Pancreas (tissue), 10 donors: ENCODE data around the gene WNT7A. TPM values are rescaled to one million over a fixed set of nuclear protein-coding genes. Genes with fewer than 3 reads are reported as not detected.
"Not testable (repeated sequence)": the region's sequence is repeated elsewhere in the genome, so short reads cannot be mapped to it uniquely, and the experiment has no call there.

ENCODE experiments used
- ATAC-seq, 4 donors: fragments of 200-7000 bp; cut with Tn5 transposase; one replicate each; pipeline versions ENCODE4 v1.8.0 to v1.9.1; 2020; ENCODE audit warnings: mild to moderate bottlenecking in 4 of 4, moderate library complexity in 4 of 4
- DNase-seq, 6 donors: peaks; one replicate each; pipeline ENCODE4 v3.0.0-alpha.2; 2020
- FAIRE-seq: peaks from 2 replicates; lab custom pipeline; 2012; peaks lifted over from hg19 to GRCh38; lab: Jason Lieb, UNC
- H3K27ac ChIP-seq, 4 donors: fragments of 200-600 bp; sonication (generic); 1 replicate in 3 of 4; 2 replicates in 1 of 4; pipeline versions ENCODE4 v1.5.0 to v1.8.0; 2020
- H3K27me3 ChIP-seq, 4 donors: fragments of 200-600 bp; one replicate each; pipeline ENCODE4 v1.8.0; 2021
- H3K36me3 ChIP-seq, 3 donors: fragments of 200-600 bp; sonication (generic) in 1 of 3; one replicate each; pipeline versions ENCODE4 v1.5.0 to v1.8.0; 2020 to 2021
- H3K4me1 ChIP-seq, 3 donors: fragments of 200-600 bp; one replicate each; pipeline ENCODE4 v1.8.0; 2021
- H3K4me3 ChIP-seq, 4 donors: fragments of 200-600 bp; sonication (generic) in 2 of 4; one replicate each; pipeline versions ENCODE4 v1.5.0 to v1.8.0; 2020 to 2021
- H3K9me3 ChIP-seq, 4 donors: fragments of 200-600 bp; one replicate each; pipeline ENCODE4 v1.8.0; 2021
- WGBS, 2 donors: extraction: QIAGEN DNeasy Blood & Tissue Kit; methylation state at CpG; one replicate each; pipeline ENCODE4 v1.1.7; 2013; 5-methylcytosine and 5-hydroxymethylcytosine counted together
- intact Hi-C, 3 donors: fragments of 100-400 bp; cut with DNase I; formaldehyde crosslinking; loops; one replicate each; pipeline versions ENCODE4 v1.11.1 to v1.14.2; 2022
- polyA plus RNA-seq, 2 donors: library from polyadenylated mRNA; stranded (reverse); fragments of 200-250 nt; gene quantifications; one replicate each; pipeline ENCODE4 v1.2.3, GENCODE V29; 2013
- total RNA-seq, 6 donors: library from RNA; stranded (reverse); fragmentation: NEBNext Ultra II Directional in 4 of 6; extraction: Animal tissue kit (Norgen Biotek cat#: 25700) in 4 of 6; gene quantifications; one replicate each; pipeline versions ENCODE4 v1.2.1 to v1.2.4, GENCODE V29; 2021 to 2023
- TF ChIP-seq, protein P1 (sequence below), 4 donors: fragments of 200-600 bp; sonication (generic) in 3 of 4; IDR thresholded peaks; one replicate each; pipeline versions ENCODE4 v1.5.0 to v1.8.0; 2021; ENCODE audit warnings: antibody characterized with exemption in 4 of 4
- donor health status: healthy with polysubstance abuse.
- donor health status: DM: no; HTN: no; CAD: no; lungs with moderate emphysema.
- donor health status: DM: no; HTN: no; CAD: no.
- donor health status: control.
- donor health status: control.
- donor health status: Bipolar disorder and iron deficiency.
- donor health status: DM: yes; HTN: yes; CAD: no.
- donor health status: DM: no; HTN: no; CAD: no.
- donor health status: DM: no; HTN: no; CAD: no.
- donor health status: DM: yes; HTN: yes; CAD: no.

WNT7A gene
- total RNA-seq (under 1 TPM in 5 of 6 donors, not detected in 1; 0.09 to 0.31 (median 0.09) TPM), polyA plus RNA-seq (under 1 TPM; 0.04 to 0.12 TPM)

DNA sequence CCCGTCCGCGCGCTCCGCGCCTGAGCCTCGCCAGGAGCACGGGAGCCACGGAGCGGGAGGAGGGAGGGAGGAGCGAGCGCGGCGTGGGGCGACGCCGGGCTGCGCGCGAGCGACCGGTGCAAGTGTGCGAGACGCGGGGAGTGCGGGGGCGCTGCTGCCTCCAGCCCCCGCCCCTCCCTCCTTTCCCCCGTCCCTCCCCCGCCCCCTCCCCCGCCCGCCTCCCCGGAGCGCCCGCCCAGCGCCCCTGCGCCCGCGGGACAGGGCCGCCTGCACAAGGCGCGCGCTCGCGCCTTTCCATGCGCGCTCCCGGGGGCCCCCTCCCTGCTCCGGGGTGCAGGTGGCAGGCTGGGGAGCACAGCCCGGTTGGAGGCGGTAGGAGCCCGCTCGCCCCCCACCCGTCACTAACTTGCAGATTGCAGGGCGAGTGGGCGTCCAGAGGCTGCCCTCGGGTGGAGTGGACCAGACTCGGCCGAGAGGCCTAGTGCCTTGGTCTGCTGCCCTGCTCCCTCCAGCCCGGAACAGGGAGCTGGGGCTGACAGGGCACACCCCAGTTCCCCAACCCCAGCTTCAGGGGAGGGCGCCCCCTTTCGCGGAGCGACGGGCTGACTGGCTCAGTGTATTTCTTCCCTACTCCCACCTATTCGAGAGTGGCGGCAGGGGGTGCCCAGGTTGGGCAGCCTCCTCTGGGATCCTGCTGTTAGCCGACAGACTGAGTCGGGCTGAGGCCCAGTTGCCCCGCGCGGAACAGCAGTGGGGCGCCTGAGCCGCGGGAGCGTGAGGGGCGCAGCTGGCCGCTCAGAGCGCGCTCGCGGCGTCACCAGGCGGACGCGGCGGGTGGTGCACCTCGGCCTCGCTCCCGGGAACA lies at the start of gene WNT7A:
WNT7A (minus strand) TSS at position 126 of the 865 bp plus-strand sequence. CDS start 255 bp downstream, outside the sequence.
- no peak for FAIRE-seq
- Histone ChIP-seq H3K4me3 (peak within 1 kb of the TSS in 3 of 4 donors; percentile 10 to 43 (median 20)), H3K4me1 (peaks cover 0 to 3% (median 0%) of the 10 kb centered on the region in 3 donors), H3K9me3 (no peaks in the 10 kb centered on the region), H3K36me3 (no peaks in the 10 kb centered on the region), H3K27me3 (peaks cover 0 to 5% (median 0%) of the 10 kb centered on the region in 4 donors), H3K27ac (no peak within 1 kb of the TSS)
- WGBS, 2 donors = 0 to 2% methylated on average over 36 to 83 of the region's 90 CpGs
- intact Hi-C loops = loop anchor here in 2 of 3 donors (5.0 to 10.0 kb wide), 3 partner anchors 215 to 385 kb away; no protein-coding TSS in a partner anchor
- peak in 3 of 6 donors; percentile 29 to 78 (median 76) for DNase-seq
- peak; percentile 64 to 76 (median 70) for ATAC-seq
- TF ChIP-seq, protein P1, sequence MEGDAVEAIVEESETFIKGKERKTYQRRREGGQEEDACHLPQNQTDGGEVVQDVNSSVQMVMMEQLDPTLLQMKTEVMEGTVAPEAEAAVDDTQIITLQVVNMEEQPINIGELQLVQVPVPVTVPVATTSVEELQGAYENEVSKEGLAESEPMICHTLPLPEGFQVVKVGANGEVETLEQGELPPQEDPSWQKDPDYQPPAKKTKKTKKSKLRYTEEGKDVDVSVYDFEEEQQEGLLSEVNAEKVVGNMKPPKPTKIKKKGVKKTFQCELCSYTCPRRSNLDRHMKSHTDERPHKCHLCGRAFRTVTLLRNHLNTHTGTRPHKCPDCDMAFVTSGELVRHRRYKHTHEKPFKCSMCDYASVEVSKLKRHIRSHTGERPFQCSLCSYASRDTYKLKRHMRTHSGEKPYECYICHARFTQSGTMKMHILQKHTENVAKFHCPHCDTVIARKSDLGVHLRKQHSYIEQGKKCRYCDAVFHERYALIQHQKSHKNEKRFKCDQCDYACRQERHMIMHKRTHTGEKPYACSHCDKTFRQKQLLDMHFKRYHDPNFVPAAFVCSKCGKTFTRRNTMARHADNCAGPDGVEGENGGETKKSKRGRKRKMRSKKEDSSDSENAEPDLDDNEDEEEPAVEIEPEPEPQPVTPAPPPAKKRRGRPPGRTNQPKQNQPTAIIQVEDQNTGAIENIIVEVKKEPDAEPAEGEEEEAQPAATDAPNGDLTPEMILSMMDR (IDR thresholded peaks at IDR 0.05) = peak; percentile 22 to 59 (median 44)

- H3K27ac ChIP-seq, H3K4me3 ChIP-seq, H3K27me3 ChIP-seq, DNase-seq, intact Hi-C loops, H3K4me1 ChIP-seq, FAIRE-seq, H3K36me3 ChIP-seq, ATAC-seq, H3K9me3 ChIP-seq: not testable (repeated sequence)
- WGBS, 2 donors = 81 to 84% methylated on average over 1 of the region's 1 CpG
Observed at GRCh38 chr3:13928741-13929140, 48.9 kb upstream of the WNT7A start.

DNA sequence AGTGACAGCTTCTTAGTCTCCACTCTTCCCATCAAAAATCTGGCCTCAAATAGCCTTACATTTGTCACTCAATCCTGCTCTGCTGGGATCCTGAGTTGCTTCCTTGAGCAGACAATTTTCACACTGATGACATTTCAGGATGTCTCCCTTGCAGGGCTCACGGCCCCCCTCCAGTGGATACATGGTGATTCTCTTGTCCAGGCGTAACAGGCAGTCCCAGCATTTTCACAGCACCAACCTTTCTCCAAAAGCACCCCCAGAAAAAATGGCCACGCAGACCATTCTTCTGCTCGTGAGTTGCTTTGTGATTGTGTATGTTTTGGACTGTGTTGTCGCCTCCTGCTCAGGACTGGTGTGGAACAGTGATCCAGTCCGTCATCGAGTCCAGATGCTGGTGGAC lies 47.4 kb upstream of the WNT7A start:
- H3K27ac ChIP-seq = no peak overlapping the region
- no peaks in the 10 kb centered on the region for H3K36me3 ChIP-seq
- H3K27me3 ChIP-seq = no peaks in the 10 kb centered on the region
- no peak for FAIRE-seq
- H3K9me3 ChIP-seq = no peaks in the 10 kb centered on the region
- no peak for DNase-seq
- no peak overlapping the region for H3K4me3 ChIP-seq
- intact Hi-C loops = no loop called here
- ATAC-seq = no peak
- TF ChIP-seq, protein P1 (IDR thresholded peaks at IDR 0.05) = no peak
- 59 to 71% methylated on average over 7 of the region's 7 CpGs for WGBS, 2 donors
- no peaks in the 10 kb centered on the region for H3K4me1 ChIP-seq

GRCh38 chr3:13916375-13916774 lies 36.5 kb upstream of the WNT7A start:
- no peak for DNase-seq
- Histone ChIP-seq H3K27ac (no peak overlapping the region), H3K4me1 (no peaks in the 10 kb centered on the region), H3K4me3 (no peak overlapping the region), H3K27me3 (no peaks in the 10 kb centered on the region), H3K9me3 (no peaks in the 10 kb centered on the region), H3K36me3 (no peaks in the 10 kb centered on the region)
- TF ChIP-seq, protein P1 (IDR thresholded peaks at IDR 0.05) = no peak
- ATAC-seq = no peak
- no peak for FAIRE-seq
- 71 to 76% methylated on average over 1 of the region's 1 CpG for whole genome bisulfite sequencing, 2 donors
- intact Hi-C loops = no loop called here

GRCh38 chr3:13902648-13903238 lies 22.9 kb upstream of the WNT7A start:
- Histone ChIP-seq H3K9me3 (no peaks in the 10 kb centered on the region), H3K36me3 (no peaks in the 10 kb centered on the region), H3K27ac (no peak overlapping the region), H3K4me1 (no peaks in the 10 kb centered on the region), H3K27me3 (no peaks in the 10 kb centered on the region), H3K4me3 (no peak overlapping the region)
- FAIRE-seq (peak; percentile 17), ATAC-seq (no peak), DNase-seq (no peak)
- intact Hi-C loops = loop anchor here in 1 of 3 donors (10.0 kb wide), 1 partner anchor 572 kb away; no protein-coding TSS in a partner anchor
- WGBS, 2 donors = 52 to 68% methylated on average over 1 of the region's 1 CpG
- TF ChIP-seq, protein P1 (IDR thresholded peaks at IDR 0.05) = no peak
